SK-N-SH treated with all-trans-retinoic acid at 6 μM for 48 hours (cell line): Measurements from ENCODE around the gene CD8B.
"Not testable (repeated sequence)": the region's sequence is repeated elsewhere in the genome, so short reads cannot be mapped to it uniquely, and the experiment has no call there.

Experiments used
- RARB ChIP-seq: fragments of 250-450 bp; sonication (Bioruptor Pico); IDR thresholded peaks from 2 replicates; pipeline ENCODE4 v1.8.0; 2021; ENCODE audit warnings: mild to moderate bottlenecking, moderate library complexity
- TF ChIP-seq, protein P1 (sequence below): fragments of 250-450 bp; sonication (Bioruptor Pico); IDR thresholded peaks from 2 replicates; pipeline ENCODE4 v1.8.0; 2020; ENCODE audit warnings: mild to moderate bottlenecking, moderate library complexity, borderline replicate concordance
- TF ChIP-seq, protein P2 (sequence below): fragments of 250-450 bp; sonication (Bioruptor Pico); IDR thresholded peaks from 2 replicates; pipeline ENCODE4 v1.5.1; 2021; ENCODE audit warnings: mild to moderate bottlenecking, moderate library complexity

DNA sequence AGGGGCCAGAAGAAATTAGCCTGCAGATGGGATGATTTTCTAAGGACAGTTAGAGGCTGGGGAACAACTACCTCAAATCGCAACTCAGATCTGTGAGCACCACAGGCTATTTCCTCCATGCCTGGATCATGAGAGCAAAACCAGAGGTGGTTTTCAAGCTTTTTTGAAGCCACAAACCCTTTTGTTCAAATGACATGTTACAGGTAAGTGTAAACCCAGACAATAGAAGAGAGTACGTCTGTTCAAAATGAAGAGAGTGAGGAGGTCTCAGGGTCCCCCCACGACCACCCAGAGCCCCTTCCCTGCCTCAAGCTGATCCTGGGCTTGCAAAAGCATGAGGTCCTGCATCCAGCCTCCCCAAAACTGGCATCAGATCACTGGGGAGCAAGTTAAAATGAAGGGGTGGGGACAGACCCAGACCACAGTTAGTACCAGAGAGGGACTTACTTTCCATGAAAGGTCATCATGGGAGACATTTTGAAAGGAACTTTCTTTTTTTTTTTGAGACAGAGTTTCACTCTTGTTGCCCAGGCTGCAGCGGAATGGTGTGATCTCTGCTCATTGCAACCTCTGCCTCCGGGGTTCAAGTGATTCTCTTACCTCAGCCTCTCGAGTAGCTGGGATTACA is 19.0 kb downstream of the CD8B start:
- TF ChIP-seq, protein P1, sequence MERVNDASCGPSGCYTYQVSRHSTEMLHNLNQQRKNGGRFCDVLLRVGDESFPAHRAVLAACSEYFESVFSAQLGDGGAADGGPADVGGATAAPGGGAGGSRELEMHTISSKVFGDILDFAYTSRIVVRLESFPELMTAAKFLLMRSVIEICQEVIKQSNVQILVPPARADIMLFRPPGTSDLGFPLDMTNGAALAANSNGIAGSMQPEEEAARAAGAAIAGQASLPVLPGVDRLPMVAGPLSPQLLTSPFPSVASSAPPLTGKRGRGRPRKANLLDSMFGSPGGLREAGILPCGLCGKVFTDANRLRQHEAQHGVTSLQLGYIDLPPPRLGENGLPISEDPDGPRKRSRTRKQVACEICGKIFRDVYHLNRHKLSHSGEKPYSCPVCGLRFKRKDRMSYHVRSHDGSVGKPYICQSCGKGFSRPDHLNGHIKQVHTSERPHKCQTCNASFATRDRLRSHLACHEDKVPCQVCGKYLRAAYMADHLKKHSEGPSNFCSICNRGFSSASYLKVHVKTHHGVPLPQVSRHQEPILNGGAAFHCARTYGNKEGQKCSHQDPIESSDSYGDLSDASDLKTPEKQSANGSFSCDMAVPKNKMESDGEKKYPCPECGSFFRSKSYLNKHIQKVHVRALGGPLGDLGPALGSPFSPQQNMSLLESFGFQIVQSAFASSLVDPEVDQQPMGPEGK (CRISPR knock-in tag), result not testable (repeated sequence)
- TF ChIP-seq RARB (CRISPR knock-in tag), result not testable (repeated sequence)
- TF ChIP-seq, protein P2, sequence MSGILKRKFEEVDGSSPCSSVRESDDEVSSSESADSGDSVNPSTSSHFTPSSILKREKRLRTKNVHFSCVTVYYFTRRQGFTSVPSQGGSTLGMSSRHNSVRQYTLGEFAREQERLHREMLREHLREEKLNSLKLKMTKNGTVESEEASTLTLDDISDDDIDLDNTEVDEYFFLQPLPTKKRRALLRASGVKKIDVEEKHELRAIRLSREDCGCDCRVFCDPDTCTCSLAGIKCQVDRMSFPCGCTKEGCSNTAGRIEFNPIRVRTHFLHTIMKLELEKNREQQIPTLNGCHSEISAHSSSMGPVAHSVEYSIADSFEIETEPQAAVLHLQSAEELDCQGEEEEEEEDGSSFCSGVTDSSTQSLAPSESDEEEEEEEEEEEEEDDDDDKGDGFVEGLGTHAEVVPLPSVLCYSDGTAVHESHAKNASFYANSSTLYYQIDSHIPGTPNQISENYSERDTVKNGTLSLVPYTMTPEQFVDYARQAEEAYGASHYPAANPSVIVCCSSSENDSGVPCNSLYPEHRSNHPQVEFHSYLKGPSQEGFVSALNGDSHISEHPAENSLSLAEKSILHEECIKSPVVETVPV (CRISPR knock-in tag), result not testable (repeated sequence)
